HG02981 (cell line): ENCODE measurements around the gene SNCB.
A peak's percentile ranks its signal among the peaks of the same experiment; 100 is the strongest.

Experiments used
- ATAC-seq: cut with Tn5 transposase; IDR thresholded peaks from one replicate; pipeline ENCODE4 v1.9.1; 2021; ENCODE audit warnings: mild to moderate bottlenecking, moderate library complexity; ENCODE audit not compliant: unreplicated experiment

The SNCB gene

DNA sequence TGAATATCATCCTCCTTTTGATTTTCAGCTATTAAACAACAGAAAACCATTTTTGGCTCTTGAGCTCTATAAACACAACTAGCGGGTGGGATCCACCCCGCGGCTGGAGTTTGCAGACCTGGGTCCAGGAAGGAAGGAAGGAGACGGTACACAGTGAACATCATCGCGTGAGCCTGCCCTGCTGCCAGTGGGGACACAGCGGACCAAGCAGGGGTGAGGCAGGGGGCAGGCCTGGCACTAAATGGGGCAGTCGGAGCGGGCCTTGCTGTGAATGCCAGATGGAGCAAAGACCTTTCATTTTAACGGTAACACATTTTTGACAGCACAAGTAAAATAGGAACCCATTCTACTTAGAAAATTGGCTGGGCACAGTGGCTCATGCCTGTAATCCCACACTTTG, 31.3 kb upstream of the SNCB start:
- no peak for ATAC-seq

DNA sequence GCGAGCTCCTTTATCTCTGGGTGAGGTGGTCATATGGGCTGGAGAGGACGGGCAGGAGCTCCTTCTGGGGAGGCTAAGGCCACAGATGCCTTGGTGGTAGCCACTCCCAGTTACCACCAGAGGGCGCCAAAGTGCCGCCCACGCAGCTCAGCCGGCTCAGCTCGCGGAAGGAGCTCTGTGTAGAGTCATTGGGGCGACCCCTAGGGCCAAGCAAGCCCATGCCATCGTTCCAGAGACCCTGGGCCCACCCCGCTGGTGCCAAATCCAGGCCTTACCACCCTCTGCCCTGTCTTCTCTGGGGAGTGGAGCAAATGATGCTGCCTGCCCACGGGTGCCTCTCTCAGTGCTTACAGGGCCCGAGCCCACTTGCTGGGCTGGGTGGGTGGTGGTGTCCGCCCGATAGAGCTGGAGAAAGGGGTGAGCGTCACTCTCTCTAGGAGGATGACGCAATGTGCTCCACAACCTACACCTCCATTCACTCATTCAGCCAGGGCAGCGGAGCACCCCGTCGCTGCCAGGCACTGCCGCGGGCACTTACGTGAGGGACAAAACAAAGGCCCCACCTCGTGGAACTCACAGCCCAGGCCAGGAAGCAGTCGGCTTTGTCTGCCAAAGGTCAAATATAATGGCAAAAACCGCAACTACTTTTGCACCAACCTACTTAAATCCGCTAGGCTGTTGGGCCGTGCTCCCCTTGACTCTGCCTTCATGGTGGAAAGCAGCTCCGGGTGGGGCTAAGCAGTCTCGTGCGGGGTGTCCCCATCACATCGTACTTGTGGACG, 30.7 kb upstream of the SNCB start:
- ATAC-seq: peak; percentile 57

DNA sequence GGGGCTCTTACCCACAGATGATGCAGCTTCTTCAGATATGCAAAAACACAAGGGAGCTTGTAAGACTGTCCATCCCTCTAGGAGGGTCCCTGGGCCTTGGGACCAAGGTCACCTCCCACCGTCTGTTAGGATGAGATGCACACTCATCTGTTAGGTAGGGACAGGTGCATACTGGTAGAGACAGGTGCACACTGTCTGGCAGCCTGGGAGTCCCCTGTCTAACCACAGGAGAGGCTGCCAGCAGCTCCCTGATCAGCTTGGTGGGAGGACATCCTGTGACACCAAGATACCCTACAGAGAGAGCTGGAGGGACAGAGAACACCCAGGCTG, 30.2 kb upstream of the SNCB start:
- ATAC-seq: peak; percentile 16

DNA sequence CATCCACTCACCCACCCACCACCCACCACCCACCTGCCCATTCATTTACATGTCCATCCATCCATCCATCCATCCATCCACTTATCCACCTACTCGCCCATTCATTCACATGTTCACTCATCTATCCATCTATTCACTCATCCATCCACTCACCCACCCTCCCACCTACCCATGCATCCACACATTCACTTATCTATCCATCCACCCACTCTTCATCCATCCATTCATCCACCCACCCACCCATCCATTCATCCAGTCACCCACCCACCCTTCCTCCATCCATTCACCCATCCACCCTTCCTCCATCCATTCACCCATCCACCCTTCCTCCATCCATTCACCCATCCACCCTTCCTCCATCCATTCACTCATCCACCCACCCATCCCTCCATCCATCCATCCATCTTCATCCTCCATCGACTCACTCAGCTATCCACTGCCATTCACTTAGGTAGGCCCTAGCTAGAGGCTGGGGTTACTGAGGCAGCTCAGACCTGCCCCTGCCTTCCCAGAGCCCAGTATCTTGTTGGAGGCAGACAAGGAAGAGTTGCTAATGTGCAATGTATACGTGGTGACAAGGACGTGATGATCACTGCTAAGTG, 29.6 kb upstream of the SNCB start:
- no peak for ATAC-seq

DNA sequence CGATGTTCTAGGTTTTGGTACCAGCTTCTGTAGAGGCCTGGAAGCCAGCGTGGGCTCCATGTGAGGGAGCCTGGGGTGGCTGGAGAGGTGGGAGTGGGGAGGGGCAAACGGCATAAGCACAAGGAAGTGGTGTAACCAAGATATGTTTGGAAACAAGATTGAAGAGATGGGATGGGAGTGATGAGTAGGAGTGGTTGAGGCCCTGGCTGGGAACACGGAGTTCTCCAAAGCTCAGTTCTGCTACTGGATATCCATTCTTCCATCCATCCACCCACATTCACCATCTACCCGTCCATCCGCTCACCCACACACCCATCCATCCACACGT, 29.1 kb upstream of the SNCB start:
- ATAC-seq: no peak

DNA sequence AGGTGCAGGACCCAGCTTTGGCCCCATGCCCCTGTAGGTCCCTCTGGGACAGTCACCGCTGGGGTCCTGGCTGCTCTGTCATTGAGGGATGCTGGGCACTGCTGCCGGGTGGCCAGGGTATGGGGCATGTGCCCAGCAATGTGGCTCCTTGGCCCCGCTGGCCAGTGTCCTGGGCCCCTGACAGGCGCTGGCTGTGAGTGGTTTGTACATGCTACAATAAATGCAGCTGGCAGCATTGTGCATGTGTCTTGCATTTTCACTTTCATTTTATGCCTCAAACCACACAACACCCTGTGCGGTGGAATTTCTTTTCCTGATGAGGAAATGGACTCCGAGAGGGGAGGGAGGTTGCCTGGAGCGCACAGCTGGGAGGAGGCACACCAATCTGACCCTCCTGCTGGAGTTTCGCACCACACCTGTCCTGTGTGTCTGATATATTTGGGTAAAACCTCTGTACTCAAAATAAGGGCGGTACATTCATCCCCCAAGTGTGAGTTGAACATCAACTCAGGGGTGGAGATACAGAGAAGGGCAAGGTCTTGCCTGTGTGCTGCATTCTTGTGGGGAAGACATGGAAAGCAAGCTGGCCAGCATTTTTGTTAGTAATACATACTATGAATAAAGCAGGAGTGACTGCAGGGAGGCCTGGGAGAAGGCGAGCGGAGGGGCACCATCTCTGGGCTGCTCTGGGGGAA, 28.6 kb upstream of the SNCB start:
- ATAC-seq: peak; percentile 37

DNA sequence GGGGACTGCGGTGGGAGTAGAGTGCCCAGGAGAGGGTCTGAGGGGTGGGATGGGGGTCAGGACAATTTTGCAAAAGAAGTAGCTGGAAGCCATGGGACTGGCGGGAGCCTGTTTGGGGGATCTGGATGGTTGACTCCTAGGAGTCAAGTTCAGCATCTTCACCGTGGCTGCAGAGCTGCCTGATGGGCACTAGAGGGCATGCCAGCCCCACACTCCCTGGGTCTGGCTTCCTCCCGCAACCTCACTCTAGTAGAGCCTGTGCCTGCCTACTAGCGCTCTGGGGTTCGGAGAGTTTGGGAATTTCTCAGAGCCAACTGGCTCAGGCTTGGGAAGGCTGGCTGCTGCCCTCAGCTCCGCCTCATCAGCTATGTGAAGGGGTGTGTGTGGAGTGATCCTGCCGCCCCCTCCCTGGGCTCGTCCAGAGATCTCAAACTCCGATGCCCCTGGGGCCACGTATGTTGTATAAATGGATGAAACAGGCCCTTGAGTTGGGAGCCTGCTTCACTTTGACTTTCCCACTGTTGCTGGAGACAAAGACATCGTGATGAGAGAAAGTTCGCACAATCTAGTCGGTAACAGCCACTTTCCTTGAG, 27.8 kb upstream of the SNCB start:
- ATAC-seq: no peak

DNA sequence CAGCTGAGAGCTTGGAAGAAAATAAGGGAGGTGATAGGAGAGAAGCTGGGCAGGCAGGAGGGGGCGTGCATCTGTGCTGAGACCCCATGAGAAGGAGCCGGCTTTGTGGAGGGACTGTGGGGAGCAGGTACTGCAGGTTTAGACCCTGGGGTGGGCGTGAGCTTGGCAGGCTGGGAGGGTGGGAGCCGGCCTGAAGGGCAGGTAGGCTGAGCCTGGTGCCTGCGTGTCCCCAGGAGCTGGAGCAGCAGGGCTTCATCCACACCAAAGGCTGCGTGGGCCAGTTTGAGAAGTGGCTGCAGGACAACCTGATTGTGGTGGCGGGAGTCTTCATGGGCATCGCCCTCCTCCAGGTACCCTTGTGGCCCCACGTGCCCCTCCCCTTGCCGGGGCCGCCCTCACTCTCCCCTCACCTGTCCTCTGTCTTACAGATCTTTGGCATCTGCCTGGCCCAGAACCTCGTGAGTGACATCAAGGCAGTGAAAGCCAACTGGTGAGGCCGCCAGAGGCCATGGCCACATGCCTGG, 26.2 kb upstream of the SNCB start:
- no peak for ATAC-seq

DNA sequence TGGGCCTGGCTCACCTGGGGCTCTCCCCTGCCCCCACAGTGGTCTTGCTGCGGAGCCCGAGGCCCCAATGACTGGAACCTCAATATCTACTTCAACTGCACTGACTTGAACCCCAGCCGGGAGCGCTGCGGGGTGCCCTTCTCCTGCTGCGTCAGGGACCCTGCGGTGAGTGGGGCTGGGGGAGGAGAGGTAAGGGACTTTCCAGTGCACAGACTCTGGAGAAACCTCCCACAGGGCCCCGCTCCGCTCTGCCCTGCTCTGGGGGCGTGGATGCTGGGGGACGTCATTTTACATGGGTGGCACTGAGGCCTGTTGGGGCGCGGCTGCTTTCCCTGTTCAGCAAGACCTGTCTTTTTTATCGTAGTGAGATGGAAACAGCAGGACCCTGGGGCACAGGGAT, 24.5 kb upstream of the SNCB start:
- ATAC-seq: no peak

DNA sequence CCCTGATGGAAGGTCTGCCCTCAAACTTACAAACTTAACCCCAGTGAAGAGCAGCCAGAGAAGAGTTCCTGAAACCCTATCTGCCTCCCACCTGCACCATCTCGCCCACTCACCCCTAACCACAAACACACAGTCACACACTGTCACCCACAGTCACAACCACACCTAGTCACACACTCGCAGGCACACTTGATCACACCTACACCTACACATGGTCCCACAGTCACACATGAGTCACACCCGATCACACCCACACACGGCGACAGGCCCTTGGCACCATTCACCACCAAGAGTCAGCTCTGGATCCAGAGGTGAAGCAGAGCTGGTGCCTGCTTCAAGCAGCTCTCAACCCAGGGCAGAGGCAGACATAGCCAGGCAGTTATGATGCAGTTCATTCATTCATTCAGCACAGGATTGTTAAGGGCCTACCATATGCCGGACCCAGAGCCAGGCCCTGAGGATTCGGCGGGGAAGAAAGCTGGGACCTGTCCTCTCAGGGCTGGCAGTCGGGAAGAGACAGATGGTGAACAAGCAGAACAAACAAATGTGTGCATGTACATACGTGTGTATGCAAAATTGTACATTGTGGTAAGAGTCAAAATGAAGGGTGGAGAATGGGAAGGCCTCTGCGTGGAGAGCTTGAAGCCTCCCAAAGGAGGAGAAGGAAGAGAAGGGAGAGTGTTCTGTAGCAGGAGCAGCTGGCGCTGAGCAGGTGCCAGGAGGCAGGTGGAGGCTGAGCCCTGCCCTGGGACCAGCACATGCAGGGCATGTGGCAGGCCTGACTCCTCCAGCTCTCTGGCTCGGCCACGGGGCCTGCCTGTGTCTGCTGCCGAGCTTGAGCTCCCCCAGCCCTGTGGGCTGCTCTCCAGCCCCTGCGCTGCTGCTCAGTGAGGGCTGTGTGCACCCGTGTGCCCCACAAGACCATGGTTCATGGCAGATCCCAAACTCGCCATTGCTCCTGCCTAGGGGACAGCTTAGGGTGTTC, 23.4 kb upstream of the SNCB start:
- ATAC-seq: no peak

DNA sequence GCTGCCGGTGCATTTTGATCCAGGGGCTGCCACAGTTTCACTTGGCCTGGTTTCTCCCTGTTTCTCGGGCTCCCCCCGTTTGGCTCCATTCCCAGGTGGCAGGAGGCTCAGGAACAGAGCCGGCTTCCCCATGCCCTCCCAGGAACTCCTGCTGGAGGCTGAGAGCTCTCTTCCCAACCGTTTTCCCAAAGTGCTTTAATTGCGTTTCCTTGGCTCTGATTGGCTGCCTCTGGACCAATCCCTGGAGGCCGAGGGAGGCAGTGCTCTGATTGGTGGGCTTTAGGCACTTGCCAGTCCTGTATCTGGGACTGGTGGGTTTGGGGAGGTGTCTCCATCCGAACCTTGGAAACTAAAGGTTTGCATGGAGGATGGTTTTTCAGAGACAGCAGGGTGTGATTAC, 21.8 kb upstream of the SNCB start:
- ATAC-seq: no peak

DNA sequence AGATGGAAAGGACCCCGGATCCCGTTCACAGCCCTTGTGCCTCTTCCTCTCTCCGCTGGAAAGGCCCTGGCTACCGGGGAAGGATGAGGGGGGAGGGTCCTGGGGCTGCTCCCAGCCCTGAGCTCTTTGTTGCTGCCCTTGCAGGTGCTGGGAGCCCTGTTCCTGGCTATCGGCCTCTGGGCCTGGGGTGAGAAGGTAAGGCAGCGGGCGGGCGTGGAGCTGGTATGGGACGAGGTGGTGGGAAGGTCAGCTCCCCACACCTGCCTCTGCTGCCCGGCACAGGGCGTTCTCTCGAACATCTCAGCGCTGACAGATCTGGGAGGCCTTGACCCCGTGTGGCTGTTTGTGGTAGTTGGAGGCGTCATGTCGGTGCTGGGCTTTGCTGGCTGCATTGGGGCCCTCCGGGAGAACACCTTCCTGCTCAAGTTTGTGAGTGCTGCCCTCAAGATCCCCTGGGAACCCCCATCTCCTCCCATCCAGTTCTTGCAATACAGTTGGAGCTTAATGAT, 21.2 kb upstream of the SNCB start:
- ATAC-seq: no peak

DNA sequence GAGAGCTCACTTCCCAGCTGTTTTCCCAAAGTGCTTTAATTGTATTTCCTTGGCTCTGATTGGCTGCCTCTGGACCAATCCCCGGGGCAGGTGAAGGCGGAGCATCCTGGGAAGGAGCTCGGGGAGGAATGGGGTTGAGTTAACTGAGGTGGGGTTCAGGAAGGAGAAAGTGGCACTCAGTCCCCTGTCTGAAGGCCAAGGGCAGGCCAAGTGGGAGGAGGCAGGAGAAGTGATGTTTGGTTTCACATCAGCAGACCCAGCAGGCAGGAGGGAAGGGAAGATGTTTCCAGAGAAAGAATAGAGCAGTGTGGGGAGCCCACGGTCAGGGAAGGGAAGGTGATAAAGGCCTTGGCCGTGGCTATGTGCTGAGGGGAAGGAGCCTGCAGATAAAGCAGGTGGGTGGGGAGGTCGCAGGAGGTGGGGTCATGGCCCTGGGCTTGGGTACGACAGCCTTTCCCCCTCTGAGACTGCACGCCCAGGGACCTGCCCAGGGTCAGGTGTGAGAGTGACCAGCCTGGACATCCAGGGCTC, 20.1 kb upstream of the SNCB start:
- no peak for ATAC-seq

DNA sequence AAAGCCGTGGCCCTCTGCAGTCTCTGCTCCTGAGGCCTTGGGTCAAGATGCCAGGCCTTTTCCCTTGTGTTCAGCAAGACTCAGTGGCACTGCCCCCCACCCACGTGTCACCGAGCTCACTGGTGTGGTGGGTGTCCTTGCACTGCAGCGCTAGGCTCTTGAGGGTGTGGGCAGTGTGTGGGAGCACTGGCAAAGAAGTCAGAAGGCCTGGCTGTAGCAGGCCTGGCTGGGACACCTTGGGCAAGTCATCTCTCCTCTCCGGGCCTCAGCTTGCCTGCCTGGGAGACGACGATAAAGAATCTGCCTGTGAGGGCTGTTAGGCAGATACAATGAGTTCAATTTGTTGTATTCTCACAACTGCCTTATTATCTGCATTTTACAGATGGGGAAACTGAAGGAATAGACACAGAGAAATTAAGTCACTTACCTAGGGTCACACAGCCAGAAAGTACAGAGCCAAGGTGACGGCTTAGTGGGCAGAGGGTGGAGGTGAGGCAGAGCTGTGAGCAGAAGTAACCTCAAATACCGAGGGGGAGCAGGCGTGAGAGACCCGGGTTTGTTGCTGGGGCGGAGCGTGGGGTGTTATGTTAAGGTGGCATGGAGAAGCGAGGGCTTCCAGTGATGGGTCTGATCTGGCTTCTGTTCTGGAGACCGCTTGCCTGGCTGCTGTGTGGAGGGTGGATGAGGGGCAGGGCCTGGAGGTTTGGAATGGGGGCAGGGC, 18.3 kb upstream of the SNCB start:
- no peak for ATAC-seq

DNA sequence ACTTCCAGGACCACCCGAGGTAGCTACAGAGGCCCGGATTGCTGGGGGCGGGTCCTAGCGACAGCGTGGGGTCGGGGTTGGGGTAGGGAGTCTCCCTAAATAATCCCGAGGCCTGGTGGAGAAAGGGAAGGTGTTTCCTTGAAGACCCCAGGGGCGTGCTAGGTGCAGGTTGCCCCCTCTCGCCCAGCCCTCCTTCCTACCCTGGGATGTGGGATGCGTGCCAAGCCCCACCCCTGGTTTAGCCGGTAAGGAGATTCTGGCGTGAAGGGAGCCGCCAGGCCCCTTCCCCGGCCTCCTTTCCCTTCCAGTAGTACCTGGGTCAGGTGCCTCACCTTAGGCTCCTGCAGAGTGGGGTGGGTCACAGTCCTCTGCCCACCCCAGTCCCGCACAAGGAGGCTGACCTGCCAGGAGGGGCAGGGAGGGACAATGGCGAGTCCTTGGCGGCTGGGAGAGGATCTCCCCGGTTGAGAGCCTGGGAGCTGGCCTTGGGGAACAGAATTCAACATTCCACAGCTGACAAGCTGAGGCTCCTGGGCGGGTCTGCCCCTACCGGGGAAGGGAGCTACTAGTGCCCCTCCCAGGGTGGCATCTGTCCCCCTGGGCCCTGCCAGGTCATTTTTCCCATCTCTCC, 17.6 kb upstream of the SNCB start:
- ATAC-seq: no peak

DNA sequence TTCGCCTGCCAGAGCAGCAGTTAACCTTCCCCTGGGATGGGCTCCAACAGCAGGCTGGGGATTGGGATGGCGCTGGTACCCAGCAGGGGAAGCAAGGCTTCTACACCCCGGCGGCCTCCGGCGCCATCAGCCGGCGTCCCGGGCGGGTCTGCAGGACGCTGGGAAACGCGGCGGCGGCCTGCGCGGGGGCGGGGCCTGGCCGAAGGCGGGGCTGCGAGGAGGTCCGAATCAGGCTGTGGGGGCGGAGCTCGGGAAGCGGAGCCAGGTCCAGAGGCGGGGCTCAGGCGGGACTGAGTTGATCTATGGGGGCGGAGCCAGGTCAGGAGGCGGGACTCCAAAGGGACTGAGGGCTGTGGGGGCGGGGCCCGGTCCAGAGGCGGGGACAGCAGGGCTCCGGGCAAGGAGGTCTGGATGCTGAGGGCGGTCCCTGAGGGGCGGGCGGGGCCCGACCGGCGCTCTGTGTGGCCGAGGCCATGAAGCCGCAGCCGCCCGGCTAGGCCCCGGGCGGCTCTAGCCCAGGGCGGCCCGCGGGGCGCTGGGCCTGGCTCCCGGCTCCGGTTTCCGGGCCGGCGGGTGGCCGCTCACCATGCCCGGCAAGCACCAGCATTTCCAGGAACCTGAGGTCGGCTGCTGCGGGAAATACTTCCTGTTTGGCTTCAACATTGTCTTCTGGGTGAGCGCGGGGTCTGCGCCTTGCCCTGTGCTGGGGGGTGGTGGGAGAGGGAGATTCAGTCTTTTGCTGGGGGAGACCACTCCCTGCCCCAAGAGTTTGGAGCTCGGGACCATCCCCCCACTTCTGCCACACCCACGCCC, 16.9 kb upstream of the SNCB start, which contains the start of gene TSPAN17:
TSPAN17 (plus strand) TSS at position 455 of the 813 bp plus-strand sequence; CDS start at position 587, 132 bp downstream.
- peak; percentile 91 for ATAC-seq

DNA sequence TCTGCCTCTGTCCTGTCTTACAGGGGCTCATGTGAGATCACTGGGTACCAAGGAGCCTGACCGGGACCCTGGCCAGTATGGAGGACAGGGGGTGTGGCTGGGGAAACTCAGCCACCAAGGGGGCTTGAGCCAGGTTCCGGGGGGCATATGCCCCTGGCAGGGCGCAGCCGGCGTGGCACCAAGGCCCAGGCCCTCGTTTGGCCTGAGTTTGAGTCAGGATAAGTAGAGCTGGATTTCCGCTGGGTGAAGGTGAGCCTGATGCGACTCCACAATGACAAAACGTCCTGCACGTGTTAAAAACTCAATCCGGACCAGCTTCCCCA, 16.3 kb upstream of the SNCB start:
- ATAC-seq: no peak

DNA sequence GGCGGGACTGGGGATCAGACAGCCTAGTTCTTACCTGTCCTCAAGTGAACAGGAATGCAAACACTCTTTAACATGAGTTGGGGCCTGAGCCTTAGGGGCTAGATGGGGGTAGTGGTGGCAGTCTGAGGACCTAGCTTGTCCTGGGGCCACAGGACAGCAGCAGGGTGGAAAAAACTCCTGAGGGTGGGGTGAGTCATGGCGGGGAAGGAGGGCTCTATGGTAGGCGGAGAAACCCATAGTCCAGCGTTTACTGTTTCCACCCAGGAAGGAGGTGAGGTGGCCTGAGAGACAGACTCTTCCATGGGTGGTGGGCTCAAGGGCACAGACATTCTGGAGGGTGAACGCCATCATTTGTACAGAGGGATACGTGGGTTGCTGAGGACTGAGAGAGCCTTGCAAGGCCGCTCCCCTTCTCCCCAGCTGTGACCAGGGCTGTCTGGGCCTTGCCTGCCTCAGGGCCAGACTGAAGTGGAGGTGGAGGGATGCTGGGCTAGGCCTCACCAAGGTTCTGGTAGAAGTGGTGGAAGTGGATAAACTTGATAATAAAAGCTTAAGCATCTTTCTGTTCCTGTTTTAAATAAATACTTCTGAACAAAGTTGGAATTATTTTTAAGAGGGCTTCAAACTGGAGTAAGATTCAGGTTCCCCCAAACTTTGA, 15.8 kb upstream of the SNCB start:
- no peak for ATAC-seq
